PC-9 (cell line): ENCODE measurements around the gene EMX2. TPM values are rescaled to one million over a fixed set of nuclear protein-coding genes. Genes with fewer than 3 reads are reported as not detected.

Experiments
- BruUV-seq: library from RNA; stranded (reverse); fragments of 400-500 nt; replicated peaks from 2 replicates; lab custom pipeline; 2021; lab: Mats Ljungman, UMichigan
- CTCF ChIA-PET: fragments of 300-600 bp; sonication (Branson Sonifier 250); formaldehyde crosslinking; loops from one replicate; lab custom pipeline; 2022; ENCODE audit warnings: antibody characterized with exemption; lab: Charles Lee
- POLR2A ChIA-PET: fragments of 300-600 bp; sonication (Branson Sonifier 250); formaldehyde crosslinking; loops from one replicate; lab custom pipeline; 2022; ENCODE audit warnings: antibody characterized with exemption; ENCODE audit not compliant: unreplicated experiment; lab: Charles Lee
- DNase-seq, 2 experiments: peaks; one replicate each; pipeline versions ENCODE4 v3.0.0 to v3.0.0-alpha.2; 2015 to 2022; ENCODE audit warnings: mixed read lengths in 1 of 2
- H2AFZ ChIP-seq: fragments of 200-600 bp; sonication (generic); 2 replicates; pipeline ENCODE4 v1.8.1; 2017; ENCODE audit warnings: antibody characterized with exemption
- H3F3A ChIP-seq: fragments of 200-600 bp; sonication (generic); 2 replicates; pipeline ENCODE4 v1.8.1; 2017; ENCODE audit warnings: antibody characterized with exemption, mild to moderate bottlenecking, low read depth; ENCODE audit not compliant: insufficient read depth
- H3K27ac ChIP-seq: fragments of 200-600 bp; sonication (generic); 2 replicates; pipeline ENCODE4 v1.6.1; 2016; ENCODE audit warnings: mixed run types
- H3K27me3 ChIP-seq: fragments of 200-600 bp; sonication (generic); 2 replicates; pipeline ENCODE4 v1.6.1; 2016; ENCODE audit warnings: low read depth, mixed run types; ENCODE audit not compliant: insufficient read depth
- H3K36me3 ChIP-seq: fragments of 200-600 bp; sonication (generic); 2 replicates; pipeline ENCODE4 v1.6.1; 2016; ENCODE audit warnings: low read depth, mixed run types
- H3K4me1 ChIP-seq: fragments of 200-600 bp; sonication (generic); replicated peaks from 2 replicates; pipeline ENCODE4 v1.6.1; 2016; ENCODE audit warnings: mixed run types; ENCODE audit not compliant: insufficient read depth
- H3K4me2 ChIP-seq: fragments of 200-600 bp; sonication (generic); 2 replicates; pipeline ENCODE4 v1.6.1; 2017; ENCODE audit warnings: mixed run types
- H3K4me3 ChIP-seq: fragments of 200-600 bp; sonication (generic); 2 replicates; pipeline ENCODE4 v1.6.1; 2016; ENCODE audit warnings: mixed run types
- H3K79me2 ChIP-seq: fragments of 200-600 bp; sonication (generic); 2 replicates; pipeline ENCODE4 v1.6.1; 2017; ENCODE audit warnings: low read depth, mixed run types
- H3K9me2 ChIP-seq: fragments of 200-600 bp; sonication (generic); 2 replicates; pipeline ENCODE4 v1.8.1; 2017; ENCODE audit warnings: mild to moderate bottlenecking; ENCODE audit not compliant: insufficient read depth
- H3K9me3 ChIP-seq: fragments of 200-600 bp; sonication (generic); 2 replicates; pipeline ENCODE4 v1.8.1; 2016; ENCODE audit warnings: low read depth; ENCODE audit not compliant: insufficient read depth
- H4K20me1 ChIP-seq: fragments of 200-600 bp; sonication (generic); 2 replicates; pipeline ENCODE4 v1.8.1; 2017; ENCODE audit not compliant: insufficient read depth
- EZH2 ChIP-seq: fragments of 200-600 bp; sonication (generic); IDR thresholded peaks from 2 replicates; pipeline ENCODE4 v1.8.0; 2017; ENCODE audit warnings: antibody characterized with exemption, low read depth
- intact Hi-C: fragments of 100-400 bp; cut with micrococcal nuclease; formaldehyde crosslinking; loops from one replicate; pipeline ENCODE4 v1.10.0; 2022; ENCODE audit not compliant: unreplicated experiment
- total RNA-seq: library from RNA; stranded (reverse); gene quantifications from 2 replicates; pipeline ENCODE4 v1.2.3, GENCODE V29; 2021
- TF ChIP-seq, protein P1 (sequence below): fragments of 200-600 bp; sonication (generic); conservative IDR thresholded peaks from 2 replicates; pipeline ENCODE4 v1.6.1; 2017; ENCODE audit warnings: mixed run types, antibody characterized with exemption, mild to moderate bottlenecking, moderate library complexity

The EMX2 gene
- total RNA-seq, 1 experiment from 2014 or later, result not detected

DNA sequence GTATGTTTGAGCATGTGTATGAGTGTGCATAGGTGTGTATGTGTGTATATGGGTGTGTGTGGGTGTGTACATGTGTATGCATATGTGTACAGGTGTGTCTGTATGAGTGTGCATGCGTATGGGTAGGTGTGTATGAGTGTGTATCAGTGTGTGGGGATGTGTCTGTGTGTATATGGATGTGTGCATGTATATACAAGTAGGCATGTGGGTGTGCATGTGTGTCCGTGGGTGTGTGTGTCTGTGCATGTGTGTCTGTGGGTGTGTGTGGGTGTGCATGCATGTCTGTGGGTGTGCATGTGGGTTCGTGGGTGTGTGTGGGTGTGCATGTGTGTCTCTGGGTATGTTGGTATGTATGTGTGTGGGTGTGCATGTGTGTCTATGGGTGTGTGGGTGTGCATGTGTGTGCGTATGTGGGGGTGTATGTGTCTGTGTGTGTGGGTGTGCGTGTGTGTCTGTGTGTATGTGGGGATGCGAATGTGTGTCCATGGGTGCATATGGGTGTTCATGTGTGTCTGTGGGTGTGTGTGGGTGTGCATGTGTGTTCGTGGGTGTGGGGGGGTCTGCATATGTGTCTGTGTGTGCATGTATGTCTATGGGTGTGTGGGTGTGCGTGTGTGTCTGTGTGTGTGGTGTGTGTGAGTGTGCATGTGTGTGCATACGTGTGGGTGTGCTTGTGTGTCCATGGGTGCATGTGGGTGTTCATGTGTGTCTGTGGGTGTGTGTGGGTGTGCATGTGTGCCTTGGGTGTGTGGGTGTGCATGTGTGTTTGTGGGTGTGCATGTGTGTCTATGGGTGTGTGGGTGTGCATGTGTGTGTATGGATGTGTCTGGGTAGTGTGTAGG lies 20.6 kb downstream of the EMX2 start:
- Histone ChIP-seq H2AFZ (no peak overlapping the region), H3K27ac (no peak overlapping the region), H4K20me1 (no peaks in the 10 kb centered on the region), H3K4me1 (no peaks in the 10 kb centered on the region), H3K36me3 (no peaks in the 10 kb centered on the region), H3K79me2 (no peaks in the 10 kb centered on the region), H3K4me2 (no peak overlapping the region), H3K9me2 (no peaks in the 10 kb centered on the region), H3K9me3 (no peaks in the 10 kb centered on the region), H3F3A (no peaks in the 10 kb centered on the region), H3K4me3 (no peak overlapping the region), H3K27me3 (no peaks in the 10 kb centered on the region)
- TF ChIP-seq, protein P1, sequence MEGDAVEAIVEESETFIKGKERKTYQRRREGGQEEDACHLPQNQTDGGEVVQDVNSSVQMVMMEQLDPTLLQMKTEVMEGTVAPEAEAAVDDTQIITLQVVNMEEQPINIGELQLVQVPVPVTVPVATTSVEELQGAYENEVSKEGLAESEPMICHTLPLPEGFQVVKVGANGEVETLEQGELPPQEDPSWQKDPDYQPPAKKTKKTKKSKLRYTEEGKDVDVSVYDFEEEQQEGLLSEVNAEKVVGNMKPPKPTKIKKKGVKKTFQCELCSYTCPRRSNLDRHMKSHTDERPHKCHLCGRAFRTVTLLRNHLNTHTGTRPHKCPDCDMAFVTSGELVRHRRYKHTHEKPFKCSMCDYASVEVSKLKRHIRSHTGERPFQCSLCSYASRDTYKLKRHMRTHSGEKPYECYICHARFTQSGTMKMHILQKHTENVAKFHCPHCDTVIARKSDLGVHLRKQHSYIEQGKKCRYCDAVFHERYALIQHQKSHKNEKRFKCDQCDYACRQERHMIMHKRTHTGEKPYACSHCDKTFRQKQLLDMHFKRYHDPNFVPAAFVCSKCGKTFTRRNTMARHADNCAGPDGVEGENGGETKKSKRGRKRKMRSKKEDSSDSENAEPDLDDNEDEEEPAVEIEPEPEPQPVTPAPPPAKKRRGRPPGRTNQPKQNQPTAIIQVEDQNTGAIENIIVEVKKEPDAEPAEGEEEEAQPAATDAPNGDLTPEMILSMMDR, result no peak
- TF ChIP-seq EZH2, result no peak
- CTCF ChIA-PET, result no interaction called here
- DNase-seq, result no peak
- POLR2A ChIA-PET, result no interaction called here
- intact Hi-C loops, result no loop called here
- no TSS peak for BruUV-seq

GRCh38 chr10:117563780-117564179 lies 21.2 kb downstream of the EMX2 start:
- CTCF ChIA-PET, result no interaction called here
- Histone ChIP-seq H3K36me3 (no peaks in the 10 kb centered on the region), H3K9me3 (no peaks in the 10 kb centered on the region), H2AFZ (no peak overlapping the region), H3K79me2 (no peaks in the 10 kb centered on the region), H3K27ac (no peak overlapping the region), H3K4me1 (no peaks in the 10 kb centered on the region), H3K9me2 (no peaks in the 10 kb centered on the region), H3K4me2 (no peak overlapping the region), H4K20me1 (no peaks in the 10 kb centered on the region), H3F3A (no peaks in the 10 kb centered on the region), H3K4me3 (no peak overlapping the region), H3K27me3 (no peaks in the 10 kb centered on the region)
- no peak for DNase-seq
- POLR2A ChIA-PET, result no interaction called here
- BruUV-seq, result no TSS peak
- TF ChIP-seq, protein P1, result no peak
- TF ChIP-seq EZH2, result no peak
- intact Hi-C loops, result no loop called here

GRCh38 chr10:117565068-117565467 lies 22.5 kb downstream of the EMX2 start:
- no peaks in the 10 kb centered on the region for H3K27me3 ChIP-seq
- CTCF ChIA-PET, result no interaction called here
- BruUV-seq, result no TSS peak

More at GRCh38 chr10:117565068-117565467, 22.5 kb downstream of the EMX2 start:
- H3K79me2 ChIP-seq, result no peaks in the 10 kb centered on the region
- H3K27ac ChIP-seq, result no peak overlapping the region
- no peak overlapping the region for H3K4me3 ChIP-seq
- H3K4me2 ChIP-seq, result no peak overlapping the region
- no peaks in the 10 kb centered on the region for H3F3A ChIP-seq
- POLR2A ChIA-PET, result no interaction called here
- H3K4me1 ChIP-seq, result no peaks in the 10 kb centered on the region
- H3K9me2 ChIP-seq, result no peaks in the 10 kb centered on the region
- no peaks in the 10 kb centered on the region for H3K36me3 ChIP-seq
- H2AFZ ChIP-seq, result no peak overlapping the region
- intact Hi-C loops, result no loop called here
- TF ChIP-seq, protein P1, result no peak
- TF ChIP-seq EZH2, result no peak
- H3K9me3 ChIP-seq, result no peaks in the 10 kb centered on the region
- no peaks in the 10 kb centered on the region for H4K20me1 ChIP-seq
- DNase-seq, result no peak
